HepG2 (cell line): ENCODE data around the gene ADGRB2. TPM values are rescaled to one million over a fixed set of nuclear protein-coding genes. Genes with fewer than 3 reads are reported as not detected.

Source experiments
- ATAC-seq: fragments of 200-7000 bp; cut with Tn5 transposase; 3 replicates; pipeline ENCODE4 v1.9.1; 2020; ENCODE audit warnings: mild to moderate bottlenecking, moderate library complexity
- BruUV-seq: library from RNA; stranded (reverse); fragments of 400-500 nt; replicated peaks from 2 replicates; lab custom pipeline; 2021; lab: Mats Ljungman, UMichigan
- CTCF ChIA-PET: fragments of 300-600 bp; formaldehyde crosslinking; extraction: SDS; loops from one replicate; lab custom pipeline; 2021; ENCODE audit warnings: low total read pairs, inconsistent platforms, low intra/inter-chr PET ratio; lab: Yijun Ruan, JAX
- POLR2A ChIA-PET: fragments of 350-600 bp; sonication (Branson Sonifier 250); formaldehyde crosslinking; loops from one replicate; lab custom pipeline; 2020; ENCODE audit warnings: antibody characterized with exemption, inconsistent platforms; lab: Yijun Ruan, JAX
- DNase-seq: peaks from one replicate; pipeline ENCODE4 v3.0.0-alpha.2; 2015; ENCODE audit warnings: low spot score
- FAIRE-seq: peaks from 3 replicates; lab custom pipeline; 2011; peaks lifted over from hg19 to GRCh38; lab: Jason Lieb, UNC
- H2AFZ ChIP-seq: one replicate; pipeline ENCODE4 v1.6.1; 2011; ENCODE audit warnings: low read length, inconsistent platforms
- H3K27ac ChIP-seq: fragments of 300-600 bp; 3 replicates; pipeline ENCODE4 v1.8.0; 2011; ENCODE audit warnings: mixed run types, mild to moderate bottlenecking, mixed read lengths, low read length, inconsistent platforms; ENCODE audit not compliant: insufficient read depth; ENCODE audit errors: extremely low read length
- H3K27me3 ChIP-seq, 2 experiments: fragments of 200-600 bp in 1 of 2; 2 replicates in 1 of 2; 3 replicates in 1 of 2; pipeline versions ENCODE4 v1.6.0 to v1.8.0; 2011; ENCODE audit warnings: low read length in 2 of 2, mild to moderate bottlenecking in 2 of 2, moderate library complexity in 2 of 2, inconsistent platforms in 1 of 2; ENCODE audit not compliant: insufficient read depth in 2 of 2, control insufficient read depth in 1 of 2
- H3K36me3 ChIP-seq, 2 experiments: fragments of 200-600 bp in 1 of 2; replicated peaks in 1 of 2; 2 replicates in 1 of 2; 3 replicates in 1 of 2; pipeline versions ENCODE4 v1.5.1 to v1.8.0; 2011; ENCODE audit warnings: low read length in 2 of 2, inconsistent platforms in 1 of 2; ENCODE audit not compliant: insufficient read depth in 2 of 2, control insufficient read depth in 1 of 2
- H3K4me1 ChIP-seq: 2 replicates; pipeline ENCODE4 v1.5.1; 2012; ENCODE audit warnings: low read length, inconsistent platforms; ENCODE audit not compliant: insufficient read depth
- H3K4me2 ChIP-seq: 2 replicates; pipeline ENCODE4 v1.6.0; 2011; ENCODE audit warnings: low read depth, low read length, inconsistent platforms
- H3K4me3 ChIP-seq, 3 experiments: fragments of 200-600 bp in 1 of 3; sonication (generic), shearing (Covaris generic) in 1 of 3; replicated peaks in 1 of 3; 2 replicates each; pipeline ENCODE4 v1.5.1; 2011 to 2016; ENCODE audit warnings: low read length in 3 of 3, inconsistent platforms in 2 of 3, low read depth in 2 of 3, mild to moderate bottlenecking in 2 of 3, control low read depth in 1 of 3, mixed read lengths in 1 of 3; ENCODE audit not compliant: insufficient read depth in 1 of 3
- H3K79me2 ChIP-seq: one replicate; pipeline ENCODE4 v1.6.1; 2011; ENCODE audit warnings: low read length, inconsistent platforms; ENCODE audit not compliant: insufficient read depth
- H3K9ac ChIP-seq: 2 replicates; pipeline ENCODE4 v1.6.0; 2011; ENCODE audit warnings: mild to moderate bottlenecking, low read depth, low read length, inconsistent platforms; ENCODE audit not compliant: insufficient read depth
- H3K9me3 ChIP-seq: 2 replicates; pipeline ENCODE4 v1.5.1; 2012; ENCODE audit warnings: mild to moderate bottlenecking, low read length
- H4K20me1 ChIP-seq: 2 replicates; pipeline ENCODE4 v1.6.0; 2011; ENCODE audit warnings: inconsistent platforms, mild to moderate bottlenecking, low read length, moderate library complexity; ENCODE audit not compliant: insufficient read depth
- DNMT3B ChIP-seq: conservative IDR thresholded peaks from 2 replicates; pipeline ENCODE4 v1.6.1; 2016; ENCODE audit warnings: missing biosample characterization, control low read depth
- GLMP ChIP-seq: sonication (generic); formaldehyde crosslinking; IDR thresholded peaks from 2 replicates; pipeline ENCODE4 v1.9.0; 2021; ENCODE audit warnings: missing genetic modification reagents, mild to moderate bottlenecking, borderline replicate concordance
- HDAC2 ChIP-seq: sonication (generic); formaldehyde crosslinking; IDR thresholded peaks from 2 replicates; pipeline ENCODE4 v1.4.0; 2020; ENCODE audit warnings: missing genetic modification reagents
- KDM5A ChIP-seq: fragments of 200-600 bp; sonication (generic); IDR thresholded peaks from 2 replicates; pipeline ENCODE4 v1.7.0; 2018; ENCODE audit warnings: antibody characterized with exemption, mild to moderate bottlenecking, low read length, borderline replicate concordance
- KIAA2018 ChIP-seq: sonication (generic); formaldehyde crosslinking; IDR thresholded peaks from 2 replicates; pipeline ENCODE4 v1.5.0; 2020; ENCODE audit warnings: mild to moderate bottlenecking, missing genetic modification reagents, borderline replicate concordance
- NCOA2 ChIP-seq: sonication (generic); formaldehyde crosslinking; IDR thresholded peaks from 2 replicates; pipeline ENCODE4 v1.8.0; 2022; ENCODE audit warnings: inconsistent platforms
- SSRP1 ChIP-seq: IDR thresholded peaks from 2 replicates; pipeline ENCODE4 v1.6.1; 2016; ENCODE audit warnings: control low read depth
- TFE3 ChIP-seq: IDR thresholded peaks from 2 replicates; pipeline ENCODE4 v1.6.1; 2016
- ZNF746 ChIP-seq: sonication (generic); formaldehyde crosslinking; IDR thresholded peaks from 2 replicates; pipeline ENCODE4 v1.8.0; 2022; ENCODE audit warnings: mild to moderate bottlenecking, missing genetic modification reagents
- WGBS: methylation state at CpG from one replicate; pipeline ENCODE4 v1.1.6; 2017; ENCODE audit warnings: low lambda C conversion rate; 5-methylcytosine and 5-hydroxymethylcytosine counted together
- in situ Hi-C: cut with HindIII; loops from 2 replicates; pipeline ENCODE4 v1.10.0; 2017; ENCODE audit warnings: low pct_unique_long_range_greater_than_20kb; ENCODE audit not compliant: extremely low pct_ligation_motif_present
- intact Hi-C: fragments of 100-400 bp; cut with micrococcal nuclease; formaldehyde crosslinking; loops from one replicate; pipeline ENCODE4 v1.10.0; 2022; ENCODE audit not compliant: unreplicated experiment
- polyA plus RNA-seq, 8 experiments: library from polyadenylated mRNA; depleted of rRNA in 3 of 8; stranded (reverse) in 7 of 8; unstranded in 1 of 8; fragments of >200 nt; fragmentation: Illumina TruSeq in 4 of 8; extraction: Trizol in 4 of 8; gene quantifications; 2 replicates each; pipeline versions ENCODE4 v1.2.1 to v1.2.3, GENCODE V29; 2011 to 2016; ENCODE audit warnings: low read depth in 4 of 8, missing spikeins in 1 of 8, mixed read lengths in 1 of 8; ENCODE audit not compliant: insufficient read depth in 1 of 8
- total RNA-seq, 5 experiments: library from RNA; depleted of rRNA; stranded (reverse); fragments of >200 nt; fragmentation: Illumina TruSeq; extraction: Trizol; gene quantifications; 2 replicates each; pipeline ENCODE4 v1.2.3, GENCODE V29; 2016; ENCODE audit warnings: low read depth in 1 of 5

Gene ADGRB2
- total and polyA plus RNA-seq, 2 of the 13 experiments (the other 11 are each of a cell fraction or from before 2014, with no cell fraction given): 0.03 to 0.09 TPM

DNA sequence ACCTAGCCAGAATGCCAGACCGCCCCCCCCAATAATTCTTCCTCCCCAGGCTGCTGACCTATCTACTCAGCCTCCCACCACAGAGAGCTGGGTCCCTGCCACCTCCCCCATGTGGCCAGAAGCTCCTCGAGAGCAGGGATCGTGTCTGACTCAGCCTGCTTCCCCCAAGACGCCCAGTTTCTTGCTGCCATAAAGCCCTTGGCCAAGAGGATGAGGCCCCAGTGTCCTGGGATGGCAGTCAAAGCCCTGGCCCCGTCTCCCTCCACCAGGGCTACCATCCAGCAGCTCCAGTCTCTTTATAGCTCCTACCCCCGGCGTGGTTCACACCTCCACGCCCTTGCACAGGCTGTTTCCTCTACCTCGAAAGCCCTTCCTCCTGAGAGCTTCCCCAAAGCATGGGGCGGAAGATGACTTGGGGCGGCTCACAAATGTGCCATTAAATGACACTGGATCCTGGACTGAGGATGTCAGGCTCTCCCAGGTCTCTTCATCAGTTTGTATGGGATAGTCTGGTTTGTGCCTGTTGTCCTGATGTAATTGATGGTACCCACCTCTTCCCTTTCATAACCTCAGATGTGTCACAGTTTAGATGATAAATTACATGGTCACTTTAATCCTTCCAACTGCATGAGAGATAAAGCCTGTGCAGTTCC is 13.2 kb downstream of the ADGRB2 start:
- CTCF ChIA-PET: no interaction called here
- DNase-seq: no peak
- TF ChIP-seq KDM5A (no peak), TFE3 (CRISPR knock-in tag) (no peak), DNMT3B (no peak), ZNF746 (CRISPR knock-in tag) (no peak), HDAC2 (no peak), SSRP1 (CRISPR knock-in tag) (no peak), GLMP (CRISPR knock-in tag) (no peak), KIAA2018 (CRISPR knock-in tag) (no peak), NCOA2 (CRISPR knock-in tag) (no peak)
- TF ChIP-seq, all 625 proteins: peak for 0
- Histone ChIP-seq H3K4me3 (no peak overlapping the region), H3K36me3 (no peaks in the 10 kb centered on the region), H3K4me2 (no peak overlapping the region), H3K9ac (no peak overlapping the region), H4K20me1 (no peaks in the 10 kb centered on the region), H3K27ac (no peak overlapping the region), H3K9me3 (no peaks in the 10 kb centered on the region), H2AFZ (no peak overlapping the region), H3K79me2 (no peaks in the 10 kb centered on the region), H3K27me3 (peaks cover 5 to 77% of the 10 kb centered on the region in 2 experiments; a peak in 4 of 5 replicates), H3K4me1 (0 out of 2 replicates have a peak, but pooled peaks cover 8% of the 10 kb centered on the region)
- no TSS peak for BruUV-seq
- intact Hi-C loops (no loop called here), in situ Hi-C loops (no loop called here)
- ATAC-seq: no peak
- WGBS: 20% methylated on average over 10 of the region's 11 CpGs
- FAIRE-seq: no peak
- POLR2A ChIA-PET: no interaction called here
